ENCODE results near the gene ABCD4. TPM values are rescaled to one million over a fixed set of nuclear protein-coding genes. Genes with fewer than 3 reads are reported as not detected.
"Not testable (repeated sequence)": the region's sequence is repeated elsewhere in the genome, so short reads cannot be mapped to it uniquely, and the experiment has no call there.

The ABCD4 gene
- total and polyA plus RNA-seq, 2 donors from 2014 or later = 61.3 to 66.1 TPM

- no peaks in the 10 kb centered on the region for H3K36me3 ChIP-seq (ENCODE audit: control insufficient read depth in 2 of 3, insufficient read depth in 3 of 3, low read length in 3 of 3)
- no peak for DNase-seq
- no peak overlapping the region for H3K9ac ChIP-seq (ENCODE audit: low read length in 3 of 3)
- no peaks in the 10 kb centered on the region for H3K27me3 ChIP-seq (ENCODE audit: control insufficient read depth, insufficient read depth, low read length)
- no peak for TF ChIP-seq CTCF (IDR thresholded peaks at IDR 0.05; ENCODE audit: borderline replicate concordance, extremely low read depth, insufficient read depth)
- H3K4me1 ChIP-seq (ENCODE audit: control insufficient read depth in 2 of 3, insufficient read depth in 2 of 3, low read depth in 1 of 3, low read length in 3 of 3) = no peaks in the 10 kb centered on the region
- intact Hi-C loops (cut with DNase I) = no loop called here
- H3K4me3 ChIP-seq (ENCODE audit: low read length in 3 of 3) = no peak overlapping the region
- no peak for FAIRE-seq
- no peak overlapping the region for H3K27ac ChIP-seq (ENCODE audit: low read depth in 2 of 2, low read length in 2 of 2)
- no peaks in the 10 kb centered on the region for H3K9me3 ChIP-seq (ENCODE audit: control insufficient read depth in 2 of 3, insufficient read depth in 1 of 3, low read length in 3 of 3)
Measured at GRCh38 chr14:74347795-74348100, 45.0 kb upstream of the ABCD4 start.

GRCh38 chr14:74347097-74347794 lies 44.5 kb upstream of the ABCD4 start:
- Histone ChIP-seq H3K36me3 (ENCODE audit: control insufficient read depth in 2 of 3, insufficient read depth in 3 of 3, low read length in 3 of 3) (no peaks in the 10 kb centered on the region), H3K9ac (ENCODE audit: low read length in 3 of 3) (no peak overlapping the region), H3K4me3 (ENCODE audit: low read length in 3 of 3) (no peak overlapping the region), H3K4me1 (ENCODE audit: control insufficient read depth in 2 of 3, insufficient read depth in 2 of 3, low read depth in 1 of 3, low read length in 3 of 3) (no peaks in the 10 kb centered on the region), H3K27me3 (ENCODE audit: control insufficient read depth, insufficient read depth, low read length) (no peaks in the 10 kb centered on the region), H3K9me3 (ENCODE audit: control insufficient read depth in 2 of 3, insufficient read depth in 1 of 3, low read length in 3 of 3) (no peaks in the 10 kb centered on the region), H3K27ac (ENCODE audit: low read depth in 2 of 2, low read length in 2 of 2) (no peak overlapping the region)
- no peak for TF ChIP-seq CTCF (IDR thresholded peaks at IDR 0.05; ENCODE audit: borderline replicate concordance, extremely low read depth, insufficient read depth)
- DNase-seq (no peak), FAIRE-seq (no peak)
- intact Hi-C loops (cut with DNase I) = no loop called here

- TF ChIP-seq CTCF (IDR thresholded peaks at IDR 0.05; ENCODE audit: borderline replicate concordance, extremely low read depth, insufficient read depth) = no peak
- H3K9ac ChIP-seq (ENCODE audit: low read length in 3 of 3) = no peak overlapping the region
- H3K4me3 ChIP-seq (ENCODE audit: low read length in 3 of 3) = no peak overlapping the region
- H3K27ac ChIP-seq (ENCODE audit: low read depth in 2 of 2, low read length in 2 of 2) = no peak overlapping the region
- H3K36me3 ChIP-seq (ENCODE audit: control insufficient read depth in 2 of 3, insufficient read depth in 3 of 3, low read length in 3 of 3) = no peaks in the 10 kb centered on the region
- intact Hi-C loops (cut with DNase I) = no loop called here
- H3K4me1 ChIP-seq (ENCODE audit: control insufficient read depth in 2 of 3, insufficient read depth in 2 of 3, low read depth in 1 of 3, low read length in 3 of 3) = no peaks in the 10 kb centered on the region
- H3K9me3 ChIP-seq (ENCODE audit: control insufficient read depth in 2 of 3, insufficient read depth in 1 of 3, low read length in 3 of 3) = no peaks in the 10 kb centered on the region
- DNase-seq = peak in 1 of 5 donors; percentile 1
- FAIRE-seq = no peak
- no peaks in the 10 kb centered on the region for H3K27me3 ChIP-seq (ENCODE audit: control insufficient read depth, insufficient read depth, low read length)
Measured at GRCh38 chr14:74346341-74346740, 43.6 kb upstream of the ABCD4 start.

GRCh38 chr14:74333909-74334308 lies 31.2 kb upstream of the ABCD4 start:
- TF ChIP-seq CTCF (IDR thresholded peaks at IDR 0.05; ENCODE audit: borderline replicate concordance, extremely low read depth, insufficient read depth) = no peak

GRCh38 chr14:74329950-74330552 lies 27.3 kb upstream of the ABCD4 start:
- intact Hi-C loops (cut with DNase I); H3K4me1 ChIP-seq (ENCODE audit: control insufficient read depth in 2 of 3, insufficient read depth in 2 of 3, low read depth in 1 of 3, low read length in 3 of 3); FAIRE-seq; H3K27ac ChIP-seq (ENCODE audit: low read depth in 2 of 2, low read length in 2 of 2); H3K9ac ChIP-seq (ENCODE audit: low read length in 3 of 3); H3K27me3 ChIP-seq (ENCODE audit: control insufficient read depth, insufficient read depth, low read length); H3K4me3 ChIP-seq (ENCODE audit: low read length in 3 of 3); H3K36me3 ChIP-seq (ENCODE audit: control insufficient read depth in 2 of 3, insufficient read depth in 3 of 3, low read length in 3 of 3); H3K9me3 ChIP-seq (ENCODE audit: control insufficient read depth in 2 of 3, insufficient read depth in 1 of 3, low read length in 3 of 3); DNase-seq: not testable (repeated sequence)

More at GRCh38 chr14:74333909-74334308, 31.2 kb upstream of the ABCD4 start:
- no peaks in the 10 kb centered on the region for H3K4me1 ChIP-seq (ENCODE audit: control insufficient read depth in 2 of 3, insufficient read depth in 2 of 3, low read depth in 1 of 3, low read length in 3 of 3)
- H3K36me3 ChIP-seq (ENCODE audit: control insufficient read depth in 2 of 3, insufficient read depth in 3 of 3, low read length in 3 of 3) = no peaks in the 10 kb centered on the region
- DNase-seq (no peak), FAIRE-seq (no peak)
- H3K4me3 ChIP-seq (ENCODE audit: low read length in 3 of 3) = no peak overlapping the region
- no peaks in the 10 kb centered on the region for H3K27me3 ChIP-seq (ENCODE audit: control insufficient read depth, insufficient read depth, low read length)
- intact Hi-C loops (cut with DNase I) = no loop called here
- H3K9ac ChIP-seq (ENCODE audit: low read length in 3 of 3) = no peak overlapping the region
- no peaks in the 10 kb centered on the region for H3K9me3 ChIP-seq (ENCODE audit: control insufficient read depth in 2 of 3, insufficient read depth in 1 of 3, low read length in 3 of 3)
- no peak overlapping the region for H3K27ac ChIP-seq (ENCODE audit: low read depth in 2 of 2, low read length in 2 of 2)

Data from kidney (tissue), 14 donors.